MM.1S (cell line): ENCODE data around the gene SIK1.

ENCODE experiments used
- DNase-seq: peaks from one replicate; pipeline ENCODE4 v3.0.0-alpha.2; 2015
- H2AFZ ChIP-seq: fragments of 300-600 bp; sonication (generic); 2 replicates; pipeline ENCODE4 v1.6.0; 2016; ENCODE audit warnings: antibody characterized with exemption, low read length
- H3F3A ChIP-seq: fragments of 300-600 bp; sonication (generic); 2 replicates; pipeline ENCODE4 v1.6.1; 2016; ENCODE audit warnings: mild to moderate bottlenecking, antibody characterized with exemption, low read length, moderate library complexity, mixed read lengths; ENCODE audit not compliant: insufficient read depth
- H3K27ac ChIP-seq: fragments of 300-600 bp; sonication (generic); 2 replicates; pipeline ENCODE4 v1.5.1; 2016; ENCODE audit warnings: mild to moderate bottlenecking, low read length
- H3K27me3 ChIP-seq: fragments of 300-600 bp; sonication (generic); replicated peaks from 2 replicates; pipeline ENCODE4 v1.6.0; 2016; ENCODE audit warnings: low read length; ENCODE audit not compliant: insufficient read depth
- H3K36me3 ChIP-seq: fragments of 300-600 bp; sonication (generic); replicated peaks from 2 replicates; pipeline ENCODE4 v1.6.1; 2016; ENCODE audit warnings: mild to moderate bottlenecking, low read length, mixed read lengths; ENCODE audit not compliant: insufficient read depth
- H3K4me1 ChIP-seq: fragments of 300-600 bp; sonication (generic); 2 replicates; pipeline ENCODE4 v1.6.1; 2016; ENCODE audit warnings: low read length, mixed read lengths
- H3K4me2 ChIP-seq: fragments of 300-600 bp; sonication (generic); 2 replicates; pipeline ENCODE4 v1.6.0; 2016; ENCODE audit warnings: low read depth, low read length
- H3K4me3 ChIP-seq: fragments of 300-600 bp; sonication (generic); 2 replicates; pipeline ENCODE4 v1.5.1; 2016; ENCODE audit warnings: low read length, mixed read lengths
- H3K79me2 ChIP-seq: fragments of 300-600 bp; sonication (generic); 2 replicates; pipeline ENCODE4 v1.6.1; 2016; ENCODE audit warnings: mixed run types, low read length, mixed read lengths
- H3K9ac ChIP-seq: fragments of 300-600 bp; sonication (generic); 2 replicates; pipeline ENCODE4 v1.6.1; 2016; ENCODE audit warnings: low read length, mixed read lengths
- H3K9me2 ChIP-seq: fragments of 300-600 bp; sonication (generic); replicated peaks from 2 replicates; pipeline ENCODE4 v1.6.1; 2016; ENCODE audit warnings: mild to moderate bottlenecking, low read length, mixed read lengths; ENCODE audit not compliant: insufficient read depth
- H3K9me3 ChIP-seq: fragments of 300-600 bp; sonication (generic); replicated peaks from 2 replicates; pipeline ENCODE4 v1.6.1; 2016; ENCODE audit warnings: mild to moderate bottlenecking, low read length, mixed read lengths; ENCODE audit not compliant: insufficient read depth
- H4K20me1 ChIP-seq: fragments of 300-600 bp; sonication (generic); 2 replicates; pipeline ENCODE4 v1.6.1; 2016; ENCODE audit warnings: mild to moderate bottlenecking, low read length, moderate library complexity, mixed read lengths; ENCODE audit not compliant: insufficient read depth
- EZH2 ChIP-seq: fragments of 300-600 bp; sonication (generic); optimal IDR thresholded peaks from 2 replicates; pipeline ENCODE3; 2017; ENCODE audit warnings: low read depth, mild to moderate bottlenecking, antibody characterized with exemption, low read length, mixed read lengths
- EZH2phosphoT487 ChIP-seq: fragments of 300-600 bp; sonication (generic); IDR thresholded peaks from 2 replicates; pipeline ENCODE4 v1.6.1; 2018; ENCODE audit warnings: antibody characterized with exemption, low read length
- TF ChIP-seq, protein P1 (sequence below): fragments of 300-600 bp; sonication (generic); IDR thresholded peaks from 2 replicates; pipeline ENCODE4 v1.5.1; 2016; ENCODE audit warnings: antibody characterized with exemption, low read length, mixed read lengths

SIK1 gene

DNA sequence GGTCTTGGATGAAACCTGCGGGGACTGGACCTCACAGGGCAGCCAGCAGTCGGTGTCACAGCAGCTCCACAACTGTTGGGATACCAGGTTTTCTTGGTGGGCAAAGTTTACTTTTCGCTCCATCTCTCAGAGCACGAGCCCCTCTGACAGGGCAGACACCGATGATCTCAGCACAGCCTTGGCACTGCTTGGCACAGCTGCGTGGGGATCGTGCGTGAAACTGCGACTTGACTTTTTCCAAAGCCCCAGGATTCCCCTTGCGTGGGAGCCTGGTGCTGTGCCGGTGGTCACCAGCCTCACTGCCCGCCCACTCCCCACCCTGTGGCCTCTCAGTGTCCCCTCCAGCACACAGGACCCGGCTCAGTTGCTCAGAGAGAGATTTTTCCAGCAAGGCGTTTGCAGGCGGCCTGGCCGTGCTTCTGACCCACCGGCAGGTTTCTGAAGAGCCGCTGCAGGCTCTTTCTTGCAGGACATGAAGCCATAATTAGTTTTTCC is 57.3 kb downstream of the SIK1 start:
- Histone ChIP-seq H3K27me3 (no peaks in the 10 kb centered on the region), H3K9me3 (no peaks in the 10 kb centered on the region), H3K4me3 (no peak overlapping the region), H4K20me1 (no peaks in the 10 kb centered on the region), H3K9me2 (no peaks in the 10 kb centered on the region), H3K4me1 (no peaks in the 10 kb centered on the region), H3K4me2 (no peak overlapping the region), H3K36me3 (no peaks in the 10 kb centered on the region), H3K79me2 (no peaks in the 10 kb centered on the region), H3K9ac (no peak overlapping the region), H3K27ac (no peak overlapping the region), H3F3A (no peaks in the 10 kb centered on the region), H2AFZ (no peak overlapping the region)
- TF ChIP-seq EZH2phosphoT487 (no peak), EZH2 (no peak)
- TF ChIP-seq, protein P1, sequence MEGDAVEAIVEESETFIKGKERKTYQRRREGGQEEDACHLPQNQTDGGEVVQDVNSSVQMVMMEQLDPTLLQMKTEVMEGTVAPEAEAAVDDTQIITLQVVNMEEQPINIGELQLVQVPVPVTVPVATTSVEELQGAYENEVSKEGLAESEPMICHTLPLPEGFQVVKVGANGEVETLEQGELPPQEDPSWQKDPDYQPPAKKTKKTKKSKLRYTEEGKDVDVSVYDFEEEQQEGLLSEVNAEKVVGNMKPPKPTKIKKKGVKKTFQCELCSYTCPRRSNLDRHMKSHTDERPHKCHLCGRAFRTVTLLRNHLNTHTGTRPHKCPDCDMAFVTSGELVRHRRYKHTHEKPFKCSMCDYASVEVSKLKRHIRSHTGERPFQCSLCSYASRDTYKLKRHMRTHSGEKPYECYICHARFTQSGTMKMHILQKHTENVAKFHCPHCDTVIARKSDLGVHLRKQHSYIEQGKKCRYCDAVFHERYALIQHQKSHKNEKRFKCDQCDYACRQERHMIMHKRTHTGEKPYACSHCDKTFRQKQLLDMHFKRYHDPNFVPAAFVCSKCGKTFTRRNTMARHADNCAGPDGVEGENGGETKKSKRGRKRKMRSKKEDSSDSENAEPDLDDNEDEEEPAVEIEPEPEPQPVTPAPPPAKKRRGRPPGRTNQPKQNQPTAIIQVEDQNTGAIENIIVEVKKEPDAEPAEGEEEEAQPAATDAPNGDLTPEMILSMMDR: no peak
- no peak for DNase-seq

- H3K9me3 ChIP-seq: no peaks in the 10 kb centered on the region
- H3K27me3 ChIP-seq: no peaks in the 10 kb centered on the region
- H3K4me1 ChIP-seq: no peaks in the 10 kb centered on the region
- no peak overlapping the region for H3K4me3 ChIP-seq
- no peak for TF ChIP-seq EZH2
- no peak for TF ChIP-seq EZH2phosphoT487
- TF ChIP-seq, protein P1: no peak
- no peak overlapping the region for H2AFZ ChIP-seq
- no peaks in the 10 kb centered on the region for H4K20me1 ChIP-seq
- no peak for DNase-seq
- no peak overlapping the region for H3K27ac ChIP-seq
- H3K4me2 ChIP-seq: no peak overlapping the region
- no peaks in the 10 kb centered on the region for H3F3A ChIP-seq
- H3K9ac ChIP-seq: no peak overlapping the region
- no peaks in the 10 kb centered on the region for H3K9me2 ChIP-seq
- no peaks in the 10 kb centered on the region for H3K36me3 ChIP-seq
- H3K79me2 ChIP-seq: no peaks in the 10 kb centered on the region
Measured at GRCh38 chr21:43369124-43369523, 57.8 kb downstream of the SIK1 start.

GRCh38 chr21:43368685-43369084 is 58.2 kb downstream of the SIK1 start:
- H3F3A ChIP-seq: no peaks in the 10 kb centered on the region
- H3K9me3 ChIP-seq: no peaks in the 10 kb centered on the region
- H3K27ac ChIP-seq: no peak overlapping the region
- H3K4me2 ChIP-seq: no peak overlapping the region
- H3K9me2 ChIP-seq: no peaks in the 10 kb centered on the region
- H3K79me2 ChIP-seq: no peaks in the 10 kb centered on the region
- no peak overlapping the region for H3K9ac ChIP-seq
- H4K20me1 ChIP-seq: no peaks in the 10 kb centered on the region
- H3K36me3 ChIP-seq: no peaks in the 10 kb centered on the region
- no peaks in the 10 kb centered on the region for H3K27me3 ChIP-seq
- TF ChIP-seq, protein P1: no peak
- TF ChIP-seq EZH2phosphoT487: no peak
- TF ChIP-seq EZH2: no peak
- no peak overlapping the region for H2AFZ ChIP-seq
- H3K4me1 ChIP-seq: no peaks in the 10 kb centered on the region
- H3K4me3 ChIP-seq: no peak overlapping the region
- DNase-seq: no peak
